HG03565 (cell line): ENCODE measurements around the gene NPAS2.

Experiments used
- ATAC-seq: cut with Tn5 transposase; IDR thresholded peaks from one replicate; pipeline ENCODE4 v1.9.1; 2021; ENCODE audit warnings: mild to moderate bottlenecking, moderate library complexity; ENCODE audit not compliant: unreplicated experiment

The NPAS2 gene

DNA sequence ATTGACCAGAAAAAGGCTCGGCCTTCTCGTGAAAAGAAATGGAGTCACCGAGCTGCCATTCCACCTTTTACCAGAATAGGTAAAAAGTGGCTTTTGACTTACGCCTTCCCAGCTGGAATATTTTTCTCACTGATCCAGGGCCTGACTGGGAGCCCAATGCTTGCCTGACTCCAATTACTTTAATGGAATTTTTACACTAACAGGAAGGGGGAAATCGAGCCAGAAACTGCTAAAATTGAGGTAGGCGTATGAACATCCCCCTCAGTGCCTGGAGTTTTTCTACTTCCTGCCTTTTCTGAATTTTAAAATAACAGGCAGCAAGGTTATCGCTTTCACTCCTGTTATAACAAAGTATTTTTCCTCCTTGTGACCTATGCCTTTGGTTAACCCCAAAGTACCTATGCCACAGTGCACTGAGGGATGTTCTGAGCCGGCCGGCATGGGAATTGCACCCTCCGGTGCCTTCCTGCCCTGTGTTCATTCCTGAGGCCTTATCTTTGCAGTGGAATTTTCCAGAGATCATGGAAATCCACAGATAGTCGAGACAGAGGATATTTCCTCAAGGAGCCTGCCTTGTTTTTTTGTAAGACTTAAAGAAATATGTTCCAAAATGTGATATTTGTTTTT, 163.9 kb downstream of the NPAS2 start:
- ATAC-seq = no peak

DNA sequence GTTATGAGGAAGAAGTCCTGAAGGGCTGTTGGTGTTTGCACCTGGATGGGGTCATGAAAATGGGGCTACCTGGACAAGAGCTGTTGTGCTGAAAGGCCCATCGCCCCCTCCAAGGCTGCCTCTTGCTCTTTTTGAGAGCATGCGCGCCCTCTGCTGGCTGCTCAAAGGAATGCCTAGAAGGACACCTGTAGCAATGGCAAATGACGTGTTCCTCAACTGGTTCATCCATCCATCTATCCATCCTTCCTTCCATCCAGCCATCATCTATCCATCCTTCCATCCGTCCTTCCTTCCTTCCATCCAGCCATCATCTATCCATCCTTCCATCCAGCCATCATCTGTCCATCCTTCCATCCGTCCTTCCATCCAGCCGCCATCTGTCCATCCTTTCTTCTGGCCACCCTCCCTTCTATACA, 165.0 kb downstream of the NPAS2 start:
- no peak for ATAC-seq

DNA sequence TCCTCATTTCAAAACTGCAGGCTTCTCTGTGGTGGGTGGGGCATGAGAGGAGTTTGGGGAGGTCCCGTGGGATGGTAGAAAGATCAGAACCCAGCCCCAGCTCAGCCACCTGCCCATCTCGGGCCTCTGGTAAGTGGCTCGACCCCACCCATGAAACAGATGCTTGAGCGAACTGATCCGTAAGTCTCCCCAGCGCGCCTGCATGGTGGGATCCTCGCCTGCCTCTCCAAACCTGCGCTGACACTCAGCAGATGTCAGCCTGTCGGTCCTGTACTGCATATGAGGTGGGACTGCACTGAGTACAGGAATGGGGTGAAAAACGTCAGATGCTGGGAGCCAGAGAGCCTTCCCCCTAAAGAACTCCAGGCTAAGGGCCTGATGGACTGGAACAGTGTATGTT, 166.2 kb downstream of the NPAS2 start:
- ATAC-seq = no peak

DNA sequence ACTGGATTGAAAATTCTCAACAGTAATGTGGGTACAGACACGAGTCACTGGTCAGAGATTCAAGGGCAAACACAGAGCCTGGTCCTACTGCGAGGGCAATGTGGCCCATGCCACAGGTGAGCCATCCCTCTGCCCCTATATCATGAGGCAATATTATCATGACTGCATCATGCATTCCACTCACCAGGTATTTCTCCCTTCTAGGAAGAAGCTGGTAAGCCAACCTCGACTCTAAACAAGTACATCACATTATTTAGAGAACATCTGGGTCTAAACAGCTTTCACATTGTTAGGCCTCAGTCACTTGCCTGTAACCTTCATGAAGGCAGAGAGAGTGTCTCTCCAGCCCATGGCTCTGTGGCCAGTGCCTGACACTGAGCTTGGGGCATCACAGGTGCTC, 167.6 kb downstream of the NPAS2 start:
- no peak for ATAC-seq

DNA sequence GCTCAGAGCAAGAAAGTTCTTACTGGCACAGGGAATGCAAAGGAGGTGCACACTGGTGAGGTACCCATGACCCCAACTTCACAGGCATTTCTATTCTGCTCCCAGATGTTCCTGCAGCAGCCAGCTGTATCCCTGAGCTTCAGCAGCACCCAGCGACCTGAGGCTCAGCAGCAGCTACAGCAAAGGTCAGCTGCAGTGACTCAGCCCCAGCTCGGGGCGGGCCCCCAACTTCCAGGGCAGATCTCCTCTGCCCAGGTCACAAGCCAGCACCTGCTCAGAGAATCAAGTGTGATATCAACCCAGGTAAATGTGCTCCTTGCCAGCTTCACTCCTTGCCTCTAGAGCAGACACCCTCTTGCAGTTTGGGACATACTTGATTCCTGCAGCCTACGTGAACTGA, 168.0 kb downstream of the NPAS2 start:
- ATAC-seq = no peak

DNA sequence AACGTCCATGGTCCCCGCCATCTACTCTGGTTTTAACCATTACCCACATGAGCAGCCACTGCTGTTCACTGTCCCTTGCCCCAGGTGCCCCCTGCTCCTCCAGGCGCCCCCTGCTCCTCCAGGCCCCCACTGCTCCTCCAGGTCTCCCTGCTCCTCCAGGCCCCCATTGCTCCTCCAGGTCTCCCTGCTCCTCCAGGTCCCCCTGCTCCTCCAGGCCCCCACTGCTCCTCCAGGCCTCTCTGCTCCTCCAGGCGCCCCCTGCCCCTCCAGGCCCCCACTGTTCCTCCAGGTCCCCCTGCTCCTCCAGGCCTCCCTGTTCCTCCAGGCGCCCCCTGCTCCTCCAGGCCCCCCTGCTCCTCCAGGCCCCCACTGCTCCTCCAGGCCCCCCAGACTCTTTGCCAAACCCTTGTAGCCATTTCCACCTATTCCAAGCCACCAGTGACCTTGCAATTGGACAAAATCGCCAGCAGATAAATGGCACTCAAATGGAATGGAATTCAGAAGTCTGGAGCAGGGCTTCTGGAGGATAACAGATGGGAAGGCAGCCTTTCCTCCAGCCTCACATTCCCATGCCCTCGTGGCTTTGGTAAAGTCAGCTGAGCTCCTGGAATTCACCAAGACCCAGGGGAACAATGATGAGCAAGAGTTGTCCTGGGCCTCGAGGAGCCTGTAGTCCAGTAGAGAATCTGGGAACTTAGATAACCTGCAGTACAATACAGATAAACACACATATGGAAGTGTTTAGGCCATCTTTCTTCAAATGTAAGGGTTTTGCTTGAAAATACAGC, 168.9 kb downstream of the NPAS2 start:
- no peak for ATAC-seq

DNA sequence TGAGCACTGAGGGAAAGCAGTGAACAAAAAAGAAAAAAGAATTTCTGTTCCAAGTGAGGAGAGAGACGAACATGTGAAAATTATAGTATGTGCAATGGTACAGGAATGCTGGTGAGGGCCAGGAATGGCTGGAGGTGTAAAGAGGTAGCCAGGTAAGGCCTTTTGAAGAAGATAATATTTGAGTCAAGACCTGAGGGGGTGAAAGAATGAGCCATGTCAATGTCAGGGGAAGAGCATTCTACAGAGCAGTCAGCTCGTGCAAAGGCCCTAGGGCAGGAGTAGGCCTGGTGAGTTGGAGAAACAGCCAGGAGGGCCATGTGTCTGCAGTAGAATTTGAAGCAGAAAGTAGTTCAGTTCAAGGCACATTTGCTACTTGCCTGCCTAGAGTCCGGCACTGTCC, 169.7 kb downstream of the NPAS2 start:
- no peak for ATAC-seq

DNA sequence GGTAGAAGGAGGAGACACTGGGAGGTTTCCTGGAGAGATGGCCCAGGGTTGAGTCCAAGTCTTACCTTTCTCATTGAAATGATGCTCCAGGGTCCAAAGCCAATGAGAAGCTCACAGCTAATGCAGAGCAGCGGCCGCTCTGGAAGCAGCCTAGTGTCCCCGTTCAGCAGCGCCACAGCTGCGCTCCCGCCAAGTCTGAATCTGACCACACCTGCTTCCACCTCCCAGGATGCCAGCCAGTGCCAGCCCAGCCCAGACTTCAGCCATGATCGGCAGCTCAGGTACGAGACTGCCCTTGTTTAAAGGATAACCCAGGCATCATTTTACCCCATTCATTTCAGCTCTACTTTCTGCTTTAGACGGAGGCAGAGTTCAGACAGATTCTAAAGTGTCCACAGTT, 170.2 kb downstream of the NPAS2 start:
- ATAC-seq = no peak

DNA sequence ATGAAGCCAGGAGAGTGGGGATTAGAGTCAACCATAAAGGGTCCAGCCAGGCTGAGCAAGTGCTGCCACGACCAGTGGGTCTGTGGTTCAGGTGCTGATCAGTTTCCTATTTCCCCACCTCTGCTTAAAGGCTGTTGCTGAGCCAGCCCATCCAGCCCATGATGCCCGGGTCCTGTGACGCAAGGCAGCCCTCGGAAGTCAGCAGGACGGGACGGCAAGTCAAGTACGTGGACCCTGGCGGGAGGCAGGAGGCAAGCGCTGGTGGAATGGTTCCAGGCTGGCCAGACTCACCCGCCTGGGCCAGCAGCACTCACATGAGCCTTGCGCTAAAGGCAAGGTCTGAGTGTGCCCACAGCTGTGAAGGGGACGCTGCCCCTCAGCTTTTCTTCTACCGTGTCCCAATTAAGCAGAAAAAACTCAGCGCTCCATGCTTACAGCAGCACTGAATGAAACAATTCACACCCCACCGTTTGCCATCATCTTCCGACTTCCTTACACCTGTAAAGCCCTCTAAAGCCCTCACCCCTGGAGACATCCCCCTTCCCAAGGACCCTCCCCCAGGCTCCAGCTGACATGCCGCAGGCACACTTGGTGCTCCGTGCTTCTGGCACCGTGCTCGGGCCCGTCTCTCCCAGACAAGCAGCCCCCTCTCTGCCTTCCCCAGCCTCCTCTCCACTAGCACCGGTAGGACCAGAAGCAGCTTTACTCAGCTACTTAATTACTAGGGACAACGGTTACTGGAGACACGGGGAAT, 170.9 kb downstream of the NPAS2 start:
- no peak for ATAC-seq

DNA sequence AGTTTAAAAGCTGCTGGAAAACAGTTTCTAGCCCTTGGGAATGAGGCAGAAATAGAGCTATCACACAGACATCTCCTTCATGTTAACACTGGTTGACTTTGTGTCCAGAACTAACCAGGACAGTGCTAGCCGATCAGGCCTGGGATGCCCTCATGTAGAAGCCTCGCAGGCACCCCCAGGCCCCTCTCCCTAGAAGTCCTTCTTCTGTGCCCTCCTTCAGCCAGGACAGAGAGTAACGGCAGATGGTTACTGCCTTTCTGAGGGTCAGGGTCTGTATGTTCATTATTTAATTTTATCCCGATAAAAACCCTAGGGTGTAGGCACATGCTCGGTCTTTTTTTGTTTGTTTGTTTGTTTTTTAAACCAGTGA, 171.4 kb downstream of the NPAS2 start:
- ATAC-seq = no peak

DNA sequence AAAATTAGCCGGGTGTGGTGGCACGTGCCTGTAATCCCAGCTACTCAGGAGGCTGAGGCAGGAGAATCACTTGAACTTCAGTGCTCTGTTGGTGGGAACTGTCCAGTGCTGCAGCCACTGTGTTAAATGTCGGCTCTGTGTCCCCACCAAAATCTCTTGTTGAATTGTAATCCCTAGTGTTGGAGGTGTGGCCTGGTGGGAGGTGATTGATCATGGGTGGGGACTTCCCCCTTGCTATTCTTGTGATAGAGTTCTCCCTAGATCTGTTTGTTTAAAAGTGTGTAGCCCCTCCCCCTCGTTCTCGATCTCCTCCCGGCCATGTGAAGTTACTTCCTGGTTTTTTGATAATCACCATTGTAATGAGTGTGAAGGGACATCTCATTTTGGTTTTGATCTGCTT, 172.3 kb downstream of the NPAS2 start:
- no peak for ATAC-seq

DNA sequence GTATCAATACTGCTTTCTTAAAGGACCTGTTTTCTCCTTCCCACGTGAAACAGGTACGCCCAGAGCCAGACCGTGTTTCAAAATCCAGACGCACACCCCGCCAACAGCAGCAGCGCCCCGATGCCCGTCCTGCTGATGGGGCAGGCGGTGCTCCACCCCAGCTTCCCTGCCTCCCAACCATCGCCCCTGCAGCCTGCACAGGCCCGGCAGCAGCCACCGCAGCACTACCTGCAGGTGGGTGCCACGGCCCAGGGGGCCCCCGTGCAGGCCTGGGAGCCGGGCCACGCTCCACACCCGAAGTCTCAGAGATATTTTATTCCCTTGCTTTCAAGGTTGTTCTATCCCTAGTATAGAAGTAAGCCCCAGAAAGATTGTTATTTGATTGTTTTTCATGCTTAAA, 173.4 kb downstream of the NPAS2 start:
- no peak for ATAC-seq

DNA sequence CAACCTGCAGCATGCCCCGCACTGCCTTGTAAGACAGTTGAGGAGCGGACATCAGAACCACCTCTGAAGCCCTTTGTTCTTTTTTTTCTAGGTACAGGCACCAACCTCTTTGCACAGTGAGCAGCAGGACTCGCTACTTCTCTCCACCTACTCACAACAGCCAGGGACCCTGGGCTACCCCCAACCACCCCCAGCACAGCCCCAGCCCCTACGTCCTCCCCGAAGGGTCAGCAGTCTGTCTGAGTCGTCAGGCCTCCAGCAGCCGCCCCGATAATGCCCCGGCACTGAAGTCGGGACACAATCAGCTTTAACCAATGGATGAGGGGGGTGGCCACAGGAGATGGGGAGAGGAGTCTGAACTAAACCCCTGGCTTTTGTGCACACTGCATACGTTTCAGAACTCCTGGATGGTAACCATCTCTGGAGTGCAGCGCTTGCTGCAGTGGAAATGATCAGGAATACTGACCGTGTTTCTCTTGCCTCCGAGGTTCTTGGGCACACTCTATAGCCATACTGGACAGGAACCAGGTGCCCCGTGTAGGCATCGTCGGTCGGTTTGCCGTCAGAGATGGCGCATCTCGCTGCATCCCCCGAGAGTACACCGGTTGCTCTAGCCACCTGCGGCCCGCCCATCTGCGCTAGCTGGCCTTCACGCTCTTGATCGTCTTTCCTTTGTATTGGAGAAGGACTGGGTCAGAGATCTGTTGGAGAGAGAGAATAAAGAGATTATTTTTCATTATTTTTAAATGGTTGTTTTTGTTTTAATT, 175.6 kb downstream of the NPAS2 start:
- no peak for ATAC-seq

DNA sequence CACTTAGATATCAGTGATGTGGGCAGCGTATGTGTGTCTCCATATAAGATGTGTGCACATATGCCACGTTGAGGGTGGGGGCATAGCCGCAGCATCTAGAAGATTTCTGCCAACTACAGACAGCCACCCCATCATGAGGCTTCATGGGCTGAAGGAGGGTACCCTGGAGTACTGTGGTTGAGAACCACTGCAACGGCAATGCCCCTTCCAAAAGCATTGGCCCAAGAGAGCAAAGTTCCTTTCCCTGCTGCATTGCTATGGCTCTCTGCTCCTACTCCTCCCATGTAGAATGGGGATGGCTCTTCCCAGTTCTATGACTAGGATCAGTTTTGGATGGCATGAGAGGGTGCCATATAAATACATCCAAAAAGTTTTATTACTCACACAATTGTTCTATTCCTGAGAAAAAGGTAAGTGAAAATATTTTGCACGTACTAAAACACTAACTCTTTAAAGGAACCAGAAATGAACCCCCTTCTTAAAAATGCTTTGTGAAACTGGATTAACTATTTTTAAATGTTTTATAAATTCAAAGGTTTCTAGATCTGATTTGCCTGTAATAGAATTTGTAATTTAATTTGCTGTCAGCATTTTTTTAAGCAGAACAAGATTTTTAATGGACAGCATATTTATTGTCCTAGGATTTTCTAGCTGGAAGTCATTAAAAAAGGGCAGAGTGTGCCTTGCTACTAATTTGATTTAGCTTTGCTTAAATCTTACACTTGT, 177.7 kb downstream of the NPAS2 start:
- no peak for ATAC-seq

DNA sequence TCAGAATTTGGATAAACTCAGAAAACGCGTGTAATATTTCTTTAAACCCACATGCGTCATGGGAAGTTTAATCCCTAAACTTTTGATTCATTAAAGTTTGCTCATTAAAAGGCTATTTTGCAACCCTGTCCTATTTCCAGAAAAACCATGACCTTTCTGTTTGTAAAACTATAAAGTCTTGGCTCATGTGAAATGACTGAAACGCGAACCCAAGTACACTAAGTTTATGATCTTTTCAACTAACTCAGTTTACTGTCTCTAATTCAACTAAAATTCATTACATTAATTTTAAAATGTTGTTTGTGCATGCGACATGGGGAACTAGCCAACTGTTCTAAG, 178.3 kb downstream of the NPAS2 start:
- no peak for ATAC-seq

DNA sequence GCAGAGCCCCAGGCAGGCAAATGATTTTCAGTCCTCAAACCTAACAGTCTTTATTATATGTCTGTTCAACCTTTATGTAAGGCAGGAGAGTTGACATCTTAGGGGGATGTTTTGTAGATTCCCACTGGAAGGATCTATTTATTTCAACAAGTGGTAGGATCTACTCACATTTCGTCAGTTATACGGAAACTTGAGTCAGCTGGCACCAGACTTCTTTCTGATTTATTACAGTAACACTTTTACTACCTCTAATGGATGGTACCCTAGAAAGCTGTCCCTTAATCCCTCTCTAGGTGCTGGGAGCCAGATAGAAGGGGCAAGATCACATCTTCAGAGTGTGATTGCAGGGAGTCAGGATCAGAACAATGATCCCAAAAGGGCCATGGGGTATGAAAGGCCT, 180.1 kb downstream of the NPAS2 start:
- ATAC-seq = no peak

DNA sequence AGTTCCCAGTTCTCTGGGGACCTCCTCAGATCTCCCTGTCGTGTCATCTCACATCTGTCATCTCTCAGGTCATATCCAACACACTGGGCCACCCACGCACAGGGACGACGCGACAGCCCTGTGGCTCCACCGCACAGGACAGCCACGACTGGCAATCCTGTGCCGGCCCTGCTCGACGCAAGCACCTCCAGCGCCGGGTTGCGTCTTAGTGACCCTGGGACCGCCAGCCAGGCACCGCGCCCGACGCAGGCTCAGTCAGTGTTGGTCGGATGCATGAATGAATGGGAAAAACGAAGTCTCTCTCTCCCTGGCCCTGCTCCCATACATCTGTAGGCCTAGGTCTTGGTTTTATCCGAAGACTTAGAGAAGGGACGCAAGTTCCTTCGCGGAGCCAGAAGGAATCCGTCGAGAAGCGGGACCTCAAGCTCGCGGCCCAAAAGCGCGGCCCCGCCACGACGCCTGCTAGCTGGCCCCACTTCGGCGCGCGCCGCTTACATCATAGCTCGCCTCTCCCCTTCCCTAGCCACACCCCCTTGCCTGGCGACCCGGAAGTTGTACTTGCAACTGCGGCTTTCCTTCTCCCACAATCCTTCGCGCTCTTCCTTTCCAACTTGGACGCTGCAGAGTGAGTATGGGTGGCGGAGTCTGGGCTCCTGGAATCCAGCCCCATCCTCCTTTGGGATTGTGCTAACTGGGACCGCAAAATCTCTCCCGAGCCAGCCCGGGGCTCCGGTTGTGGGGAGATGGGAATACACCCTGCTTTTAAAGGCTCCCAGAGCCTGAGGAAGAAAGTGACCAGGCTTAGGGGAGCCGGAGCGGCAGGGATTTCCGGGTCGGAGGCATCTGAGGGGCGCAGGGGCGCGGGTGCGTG, 182.0 kb downstream of the NPAS2 start, which contains the start of gene RPL31:
Gene RPL31 (plus strand): TSS at position 599 of the 871 bp plus-strand sequence. CDS start 413 bp downstream, outside the sequence.
- ATAC-seq = peak; percentile 93

DNA sequence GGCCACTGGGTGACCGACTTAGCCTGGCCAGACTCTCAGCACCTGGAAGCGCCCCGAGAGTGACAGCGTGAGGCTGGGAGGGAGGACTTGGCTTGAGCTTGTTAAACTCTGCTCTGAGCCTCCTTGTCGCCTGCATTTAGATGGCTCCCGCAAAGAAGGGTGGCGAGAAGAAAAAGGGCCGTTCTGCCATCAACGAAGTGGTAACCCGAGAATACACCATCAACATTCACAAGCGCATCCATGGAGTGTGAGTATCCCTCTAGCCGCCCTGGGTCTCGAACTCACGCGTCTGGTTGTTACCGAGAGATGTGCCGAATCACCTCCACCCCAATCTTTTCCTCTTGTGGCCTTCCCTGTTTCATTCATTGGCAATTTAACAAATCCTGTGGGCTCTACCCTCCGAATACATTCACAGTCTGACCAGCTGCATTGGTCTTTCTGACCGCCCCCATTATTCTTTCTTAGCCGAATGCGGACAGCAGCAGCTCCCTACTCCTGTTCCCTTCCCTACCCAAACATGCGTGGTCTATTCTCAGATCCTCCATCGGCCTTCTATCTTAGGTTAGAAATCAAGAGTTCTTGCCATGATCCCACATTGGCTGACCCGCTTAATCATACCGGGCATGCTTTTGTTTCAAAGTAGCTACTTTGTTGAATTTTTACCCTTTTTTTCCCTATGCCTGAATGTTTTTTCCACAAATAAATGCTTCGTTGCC, 182.8 kb downstream of the NPAS2 start:
- ATAC-seq = no peak

DNA sequence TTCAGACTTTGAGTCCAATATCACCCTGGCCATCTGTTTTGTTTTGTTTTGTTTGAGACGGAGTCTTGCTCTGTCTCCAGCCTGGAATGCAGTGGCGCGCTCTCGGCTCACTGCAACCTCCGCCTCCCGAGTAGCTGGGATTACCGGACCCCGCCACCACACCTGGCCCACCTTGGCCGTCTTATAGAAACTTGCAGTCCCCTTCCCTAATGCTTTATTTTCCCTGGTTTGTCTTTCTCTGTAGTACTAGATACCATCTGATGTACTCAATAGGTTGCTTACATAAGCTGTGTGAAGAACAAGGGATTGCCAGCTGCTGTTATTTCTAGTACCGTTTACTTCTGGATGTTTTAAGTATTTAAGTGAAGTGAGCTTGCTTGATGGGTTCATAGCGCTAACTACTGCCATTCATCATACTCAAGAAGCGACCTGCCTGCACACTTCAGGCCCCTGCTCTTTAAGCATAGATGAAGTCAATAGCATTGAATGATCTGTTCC, 183.4 kb downstream of the NPAS2 start:
- no peak for ATAC-seq
